GM12878 (cell line): ENCODE measurements around the gene HPSE. TPM values are rescaled to one million over a fixed set of nuclear protein-coding genes. Genes with fewer than 3 reads are reported as not detected.

ENCODE experiments used
- EED ChIP-seq: sonication (generic); IDR thresholded peaks from 2 replicates; pipeline ENCODE4 v1.6.1; 2016; ENCODE audit warnings: antibody characterized with exemption, low read depth
- HDAC2 ChIP-seq: fragments of 200-600 bp; sonication (generic); IDR thresholded peaks from 2 replicates; pipeline ENCODE4 v1.6.1; 2017
- IKZF1 ChIP-seq: fragments of 450-650 bp; conservative IDR thresholded peaks from 2 replicates; pipeline ENCODE4 v1.6.1; 2017; ENCODE audit warnings: antibody characterized with exemption, mild to moderate bottlenecking
- MEF2A ChIP-seq: IDR thresholded peaks from 2 replicates; pipeline ENCODE4 v1.6.1; 2011; ENCODE audit warnings: low read depth, mild to moderate bottlenecking, low read length, moderate library complexity; ENCODE audit not compliant: insufficient read depth
- MTA3 ChIP-seq: IDR thresholded peaks from 2 replicates; pipeline ENCODE4 v1.6.1; 2012; ENCODE audit warnings: low read length, inconsistent platforms, borderline replicate concordance
- MYC ChIP-seq: IDR thresholded peaks from 2 replicates; pipeline ENCODE4 v1.6.1; 2011; ENCODE audit warnings: mild to moderate bottlenecking, low read length, moderate library complexity, inconsistent platforms; ENCODE audit not compliant: insufficient read depth, insufficient replicate concordance, insufficient read length, severe bottlenecking
- NFYA ChIP-seq: IDR thresholded peaks from 2 replicates; pipeline ENCODE4 v1.6.1; 2011; ENCODE audit warnings: low read depth, mild to moderate bottlenecking, low read length, improper control_type of control experiment, borderline replicate concordance
- RB1 ChIP-seq: fragments of 450-650 bp; formaldehyde crosslinking; IDR thresholded peaks from 2 replicates; pipeline ENCODE4 v1.6.1; 2017; ENCODE audit warnings: mild to moderate bottlenecking, borderline replicate concordance
- RFX5 ChIP-seq: IDR thresholded peaks from 2 replicates; pipeline ENCODE4 v1.6.1; 2011; ENCODE audit warnings: low read depth, low read length, improper control_type of control experiment
- SIN3A ChIP-seq: IDR thresholded peaks from 2 replicates; pipeline ENCODE4 v1.6.1; 2012; ENCODE audit warnings: low read depth, low read length, improper control_type of control experiment
- SRF ChIP-seq, 2 experiments: IDR thresholded peaks; 2 replicates each; pipeline ENCODE4 v1.6.1; 2011; ENCODE audit warnings: low read depth in 2 of 2, low read length in 2 of 2, mild to moderate bottlenecking in 1 of 2, moderate library complexity in 1 of 2
- TARDBP ChIP-seq: IDR thresholded peaks from 2 replicates; pipeline ENCODE4 v1.6.1; 2016; ENCODE audit warnings: borderline replicate concordance
- TCF12 ChIP-seq: IDR thresholded peaks from 2 replicates; pipeline ENCODE4 v1.6.1; 2011; ENCODE audit warnings: low read depth, mild to moderate bottlenecking, low read length
- TCF7 ChIP-seq: IDR thresholded peaks from 2 replicates; pipeline ENCODE4 v1.6.1; 2014; ENCODE audit warnings: antibody characterized with exemption, borderline replicate concordance
- USF1 ChIP-seq: IDR thresholded peaks from 2 replicates; pipeline ENCODE4 v1.6.1; 2011; ENCODE audit warnings: borderline replicate concordance, low read depth, mild to moderate bottlenecking, moderate library complexity, mixed read lengths, low read length; ENCODE audit not compliant: insufficient read depth; ENCODE audit errors: extremely low read length
- YY1 ChIP-seq: IDR thresholded peaks from 2 replicates; pipeline ENCODE4 v1.6.1; 2011; ENCODE audit warnings: low read depth, mild to moderate bottlenecking, low read length
- ZNF207 ChIP-seq: fragments of 450-650 bp; IDR thresholded peaks from 2 replicates; pipeline ENCODE4 v1.6.1; 2014; ENCODE audit warnings: antibody characterized with exemption, mild to moderate bottlenecking, borderline replicate concordance
- ZNF592 ChIP-seq: fragments of 450-650 bp; IDR thresholded peaks from 2 replicates; pipeline ENCODE4 v1.6.1; 2017; ENCODE audit warnings: mild to moderate bottlenecking, moderate library complexity
- ZNF622 ChIP-seq: fragments of 450-650 bp; IDR thresholded peaks from 2 replicates; pipeline ENCODE4 v1.6.1; 2017; ENCODE audit warnings: mild to moderate bottlenecking, inconsistent platforms
- polyA plus RNA-seq, 11 experiments: library from polyadenylated mRNA; depleted of rRNA in 4 of 11; unstranded in 6 of 11; stranded (reverse) in 5 of 11; fragments of >200 nt; fragmentation: Nextera tagmentation in 4 of 11; fragmentation: Illumina TruSeq in 1 of 11; extraction: Ambion mirVana in 4 of 11; extraction: Trizol in 1 of 11; gene quantifications; 1 replicate in 1 of 11; 2 replicates in 10 of 11; pipeline versions ENCODE4 v1.2.1 to v1.2.3, GENCODE V29; 2011 to 2016; ENCODE audit warnings: inconsistent platforms in 2 of 11, missing spikeins in 2 of 11, low read depth in 1 of 11
- total RNA-seq, 4 experiments: library from RNA; depleted of rRNA in 3 of 4; stranded (reverse); fragments of >200 nt in 3 of 4; fragmentation: Illumina TruSeq in 1 of 4; extraction: Trizol in 1 of 4; gene quantifications; 2 replicates each; pipeline versions ENCODE4 v1.2.1 to v1.2.3, GENCODE V29; 2013 to 2021
- TF ChIP-seq, protein P1 (sequence below): fragments of 150-350 bp; IDR thresholded peaks from 2 replicates; pipeline ENCODE4 v1.6.1; 2016; ENCODE audit warnings: low read depth, low read length
- TF ChIP-seq, protein P2 (sequence below): IDR thresholded peaks from 2 replicates; pipeline ENCODE4 v1.6.1; 2011; ENCODE audit warnings: mild to moderate bottlenecking, low read depth, low read length, moderate library complexity; ENCODE audit not compliant: insufficient replicate concordance

Gene HPSE
- total and polyA plus RNA-seq, 10 of the 15 experiments (the other 5 are each of a cell fraction or from before 2014, with no cell fraction given) = 0.16 to 0.89 (median 0.58) TPM

- TF ChIP-seq ZNF592 (0 out of 2 replicates have a peak, but pooled peaks have one; percentile 30), RB1 (no peak), ZNF622 (no peak), TARDBP (no peak), HDAC2 (no peak), MEF2A (peak; percentile 94), SIN3A (no peak), YY1 (no peak), MYC (no peak), TCF12 (peak; percentile 83), USF1 (no peak), SRF (IDR thresholded peaks at IDR 0.05; ENCODE audit: low read depth in 2 of 2, low read length in 2 of 2) (no peak), NFYA (no peak), RFX5 (no peak), EED (no peak), ZNF207 (0 out of 2 replicates have a peak, but pooled peaks have one; percentile 34), MTA3 (peak; percentile 74; the same call in 1 of the 2 replicates), TCF7 (no peak), IKZF1 (peak; percentile 84)
- TF ChIP-seq, protein P1, sequence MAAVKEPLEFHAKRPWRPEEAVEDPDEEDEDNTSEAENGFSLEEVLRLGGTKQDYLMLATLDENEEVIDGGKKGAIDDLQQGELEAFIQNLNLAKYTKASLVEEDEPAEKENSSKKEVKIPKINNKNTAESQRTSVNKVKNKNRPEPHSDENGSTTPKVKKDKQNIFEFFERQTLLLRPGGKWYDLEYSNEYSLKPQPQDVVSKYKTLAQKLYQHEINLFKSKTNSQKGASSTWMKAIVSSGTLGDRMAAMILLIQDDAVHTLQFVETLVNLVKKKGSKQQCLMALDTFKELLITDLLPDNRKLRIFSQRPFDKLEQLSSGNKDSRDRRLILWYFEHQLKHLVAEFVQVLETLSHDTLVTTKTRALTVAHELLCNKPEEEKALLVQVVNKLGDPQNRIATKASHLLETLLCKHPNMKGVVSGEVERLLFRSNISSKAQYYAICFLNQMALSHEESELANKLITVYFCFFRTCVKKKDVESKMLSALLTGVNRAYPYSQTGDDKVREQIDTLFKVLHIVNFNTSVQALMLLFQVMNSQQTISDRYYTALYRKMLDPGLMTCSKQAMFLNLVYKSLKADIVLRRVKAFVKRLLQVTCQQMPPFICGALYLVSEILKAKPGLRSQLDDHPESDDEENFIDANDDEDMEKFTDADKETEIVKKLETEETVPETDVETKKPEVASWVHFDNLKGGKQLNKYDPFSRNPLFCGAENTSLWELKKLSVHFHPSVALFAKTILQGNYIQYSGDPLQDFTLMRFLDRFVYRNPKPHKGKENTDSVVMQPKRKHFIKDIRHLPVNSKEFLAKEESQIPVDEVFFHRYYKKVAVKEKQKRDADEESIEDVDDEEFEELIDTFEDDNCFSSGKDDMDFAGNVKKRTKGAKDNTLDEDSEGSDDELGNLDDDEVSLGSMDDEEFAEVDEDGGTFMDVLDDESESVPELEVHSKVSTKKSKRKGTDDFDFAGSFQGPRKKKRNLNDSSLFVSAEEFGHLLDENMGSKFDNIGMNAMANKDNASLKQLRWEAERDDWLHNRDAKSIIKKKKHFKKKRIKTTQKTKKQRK = no peak
- TF ChIP-seq, protein P2, sequence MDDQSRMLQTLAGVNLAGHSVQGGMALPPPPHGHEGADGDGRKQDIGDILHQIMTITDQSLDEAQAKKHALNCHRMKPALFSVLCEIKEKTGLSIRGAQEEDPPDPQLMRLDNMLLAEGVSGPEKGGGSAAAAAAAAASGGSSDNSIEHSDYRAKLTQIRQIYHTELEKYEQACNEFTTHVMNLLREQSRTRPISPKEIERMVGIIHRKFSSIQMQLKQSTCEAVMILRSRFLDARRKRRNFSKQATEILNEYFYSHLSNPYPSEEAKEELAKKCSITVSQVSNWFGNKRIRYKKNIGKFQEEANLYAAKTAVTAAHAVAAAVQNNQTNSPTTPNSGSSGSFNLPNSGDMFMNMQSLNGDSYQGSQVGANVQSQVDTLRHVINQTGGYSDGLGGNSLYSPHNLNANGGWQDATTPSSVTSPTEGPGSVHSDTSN = no peak
Measured at GRCh38 chr4:83276299-83277040, 58.2 kb downstream of the HPSE start (continued).
